TTC549 (cell line): ENCODE results near the gene RABGAP1L.
A peak's percentile ranks its signal among the peaks of the same experiment; 100 is the strongest.
"Not testable (repeated sequence)": the region's sequence is repeated elsewhere in the genome, so short reads cannot be mapped to it uniquely, and the experiment has no call there.

Source experiments
- FAIRE-seq: peaks from 2 replicates; lab custom pipeline; 2012; peaks lifted over from hg19 to GRCh38; lab: Jason Lieb, UNC

Gene RABGAP1L

GRCh38 chr1:174884566-174884965 lies 725.2 kb downstream of the RABGAP1L start:
- no peak for FAIRE-seq

GRCh38 chr1:174890024-174890423 lies 730.7 kb downstream of the RABGAP1L start:
- no peak for FAIRE-seq

GRCh38 chr1:174892016-174892415 lies 732.7 kb downstream of the RABGAP1L start:
- no peak for FAIRE-seq

GRCh38 chr1:174894117-174894762 lies 734.9 kb downstream of the RABGAP1L start:
- FAIRE-seq = no peak

- not testable (repeated sequence) for FAIRE-seq
These were observed 736.3 kb downstream of the RABGAP1L start for GRCh38 chr1:174895610-174896009.

GRCh38 chr1:174898102-174898797 lies 738.9 kb downstream of the RABGAP1L start:
- FAIRE-seq = no peak

- no peak for FAIRE-seq
These were observed 741.0 kb downstream of the RABGAP1L start for GRCh38 chr1:174900317-174900716.

GRCh38 chr1:174902531-174903099 lies 743.3 kb downstream of the RABGAP1L start:
- no peak for FAIRE-seq

GRCh38 chr1:174911606-174912005 lies 752.3 kb downstream of the RABGAP1L start:
- FAIRE-seq = no peak

- peak; percentile 33 for FAIRE-seq
These were observed 752.9 kb downstream of the RABGAP1L start for GRCh38 chr1:174912264-174912663.

GRCh38 chr1:174913225-174913903 lies 754.0 kb downstream of the RABGAP1L start:
- FAIRE-seq = no peak

- no peak for FAIRE-seq
These were observed 755.7 kb downstream of the RABGAP1L start for GRCh38 chr1:174914991-174915390.

GRCh38 chr1:174916846-174917245 lies 757.5 kb downstream of the RABGAP1L start:
- FAIRE-seq = no peak

- FAIRE-seq = no peak
These were observed 760.8 kb downstream of the RABGAP1L start for GRCh38 chr1:174920093-174920492.

- FAIRE-seq = no peak
These were observed 762.8 kb downstream of the RABGAP1L start for GRCh38 chr1:174922121-174922520.

- no peak for FAIRE-seq
These were observed 764.5 kb downstream of the RABGAP1L start for GRCh38 chr1:174923820-174924219.

GRCh38 chr1:174928541-174928940 lies 769.2 kb downstream of the RABGAP1L start:
- FAIRE-seq = no peak

GRCh38 chr1:174931214-174931613 lies 771.9 kb downstream of the RABGAP1L start:
- FAIRE-seq = no peak

- peak; percentile 53 for FAIRE-seq
These were observed 773.3 kb downstream of the RABGAP1L start for GRCh38 chr1:174932587-174932986.

- FAIRE-seq = no peak
These were observed 776.8 kb downstream of the RABGAP1L start for GRCh38 chr1:174935961-174936727.

- no peak for FAIRE-seq
These were observed 779.1 kb downstream of the RABGAP1L start for GRCh38 chr1:174938281-174939007.
